IPS-15b (cell line): ENCODE data around the gene NT5DC2.
A peak's percentile ranks its signal among the peaks of the same experiment; 100 is the strongest.

Experiments used
- H3K27me3 ChIP-seq: one replicate; pipeline ENCODE4 v1.6.1; 2013; ENCODE audit warnings: low read length; ENCODE audit not compliant: control insufficient read depth, insufficient read depth
- H3K36me3 ChIP-seq: one replicate; pipeline ENCODE4 v1.6.1; 2013; ENCODE audit warnings: low read length; ENCODE audit not compliant: control insufficient read depth, insufficient read depth
- H3K4me1 ChIP-seq: one replicate; pipeline ENCODE4 v1.6.1; 2013; ENCODE audit warnings: mild to moderate bottlenecking, low read length; ENCODE audit not compliant: control insufficient read depth, insufficient read depth
- H3K4me3 ChIP-seq: one replicate; pipeline ENCODE4 v1.5.1; 2013; ENCODE audit warnings: low read depth, low read length
- H3K9ac ChIP-seq: one replicate; pipeline ENCODE4 v1.6.1; 2013; ENCODE audit warnings: low read depth, mild to moderate bottlenecking, low read length
- H3K9me3 ChIP-seq: one replicate; pipeline ENCODE4 v1.6.1; 2013; ENCODE audit warnings: mild to moderate bottlenecking, low read length; ENCODE audit not compliant: control insufficient read depth, insufficient read depth

NT5DC2 gene

DNA sequence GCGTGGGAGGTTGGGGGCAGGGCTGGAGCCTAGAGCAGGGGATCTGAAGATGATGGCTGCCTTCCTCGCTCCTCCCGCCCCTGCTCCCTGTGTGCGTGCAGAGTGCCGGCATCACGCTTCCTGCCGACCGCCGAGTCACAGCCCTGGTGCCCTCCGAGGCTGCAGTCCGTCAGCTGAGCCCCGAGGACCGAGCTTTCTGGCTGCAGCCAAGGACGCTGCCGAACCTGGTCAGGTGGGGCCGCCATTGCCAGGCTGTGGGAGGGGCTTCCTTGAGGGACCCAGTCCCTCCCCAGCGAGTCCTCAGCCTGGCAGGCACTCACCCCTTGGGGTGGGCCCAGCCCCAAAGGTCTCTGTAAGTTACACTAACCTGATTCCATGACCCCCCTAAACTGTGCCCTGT, 20.9 kb downstream of the NT5DC2 start:
- Histone ChIP-seq H3K4me3 (no peak overlapping the region), H3K9me3 (no peaks in the 10 kb centered on the region), H3K9ac (no peak overlapping the region), H3K27me3 (peaks cover 2% of the 10 kb centered on the region), H3K36me3 (no peaks in the 10 kb centered on the region), H3K4me1 (no peaks in the 10 kb centered on the region)

DNA sequence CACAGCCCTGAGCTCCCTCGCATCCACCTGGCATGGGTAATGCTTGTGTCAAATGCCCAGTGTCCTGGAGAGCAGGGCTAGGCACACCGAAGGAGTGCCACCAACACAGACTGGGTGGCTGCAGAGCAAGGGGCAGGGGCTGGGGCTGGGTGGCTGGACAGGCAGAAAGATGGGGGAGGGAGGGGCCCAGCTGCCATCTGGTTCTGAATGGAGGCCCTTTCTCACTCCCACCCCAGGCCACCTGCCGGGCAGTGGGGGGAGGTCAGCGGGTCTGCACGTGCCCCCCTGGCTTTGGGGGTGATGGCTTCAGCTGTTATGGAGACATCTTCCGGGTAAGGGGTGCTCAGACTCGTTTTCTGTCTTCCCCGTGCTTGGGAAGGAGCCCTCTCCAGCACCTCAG, 21.6 kb downstream of the NT5DC2 start:
- H3K4me3 ChIP-seq = no peak overlapping the region
- H3K4me1 ChIP-seq = no peaks in the 10 kb centered on the region
- H3K9me3 ChIP-seq = no peaks in the 10 kb centered on the region
- no peaks in the 10 kb centered on the region for H3K27me3 ChIP-seq
- H3K36me3 ChIP-seq = no peaks in the 10 kb centered on the region
- no peak overlapping the region for H3K9ac ChIP-seq

DNA sequence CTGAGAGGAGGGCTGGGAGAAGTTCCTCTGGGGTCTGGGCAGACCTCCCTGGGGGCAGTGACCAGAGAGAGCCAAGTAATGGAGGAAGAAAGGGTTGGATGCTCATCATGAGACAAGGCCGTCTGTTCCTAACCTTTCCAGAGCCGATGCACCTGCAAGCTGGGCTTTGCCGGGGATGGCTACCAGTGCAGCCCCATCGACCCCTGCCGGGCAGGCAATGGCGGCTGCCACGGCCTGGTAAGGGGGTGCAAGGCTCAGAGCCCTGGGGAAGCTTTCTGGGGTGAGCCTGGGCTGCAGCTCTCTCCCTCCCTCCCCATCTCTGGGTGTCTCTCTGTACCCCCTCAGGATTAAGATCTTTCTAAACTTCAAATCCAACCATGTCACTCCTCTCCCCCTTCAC, 22.1 kb downstream of the NT5DC2 start:
- H3K9me3 ChIP-seq = no peaks in the 10 kb centered on the region
- H3K36me3 ChIP-seq = no peaks in the 10 kb centered on the region
- no peak overlapping the region for H3K9ac ChIP-seq
- no peaks in the 10 kb centered on the region for H3K4me1 ChIP-seq
- H3K4me3 ChIP-seq = no peak overlapping the region
- H3K27me3 ChIP-seq = no peaks in the 10 kb centered on the region

DNA sequence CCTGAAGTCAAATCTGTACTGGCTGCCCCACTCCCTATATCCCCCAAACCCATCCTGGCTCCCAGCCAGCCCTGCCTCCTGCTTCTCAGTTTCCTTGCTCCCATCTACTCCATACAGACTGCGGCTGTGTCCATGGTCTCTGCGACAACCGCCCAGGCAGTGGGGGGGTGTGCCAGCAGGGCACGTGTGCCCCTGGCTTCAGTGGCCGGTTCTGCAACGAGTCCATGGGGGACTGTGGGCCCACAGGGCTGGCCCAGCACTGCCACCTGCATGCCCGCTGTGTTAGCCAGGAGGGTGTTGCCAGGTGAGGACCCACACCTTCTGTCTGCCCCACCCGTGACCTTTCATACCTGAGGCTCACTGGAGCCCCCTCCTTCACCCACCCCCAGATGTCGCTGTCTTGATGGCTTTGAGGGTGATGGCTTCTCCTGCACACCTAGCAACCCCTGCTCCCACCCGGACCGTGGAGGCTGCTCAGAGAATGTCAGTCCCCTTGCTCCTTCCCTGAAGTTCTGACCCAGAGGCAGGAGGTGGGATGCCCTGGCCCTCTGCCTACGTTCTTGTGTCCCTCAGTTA, 23.8 kb downstream of the NT5DC2 start:
- no peaks in the 10 kb centered on the region for H3K27me3 ChIP-seq
- H3K4me3 ChIP-seq = no peak overlapping the region
- H3K9ac ChIP-seq = no peak overlapping the region
- H3K36me3 ChIP-seq = no peaks in the 10 kb centered on the region
- no peaks in the 10 kb centered on the region for H3K9me3 ChIP-seq
- H3K4me1 ChIP-seq = no peaks in the 10 kb centered on the region

DNA sequence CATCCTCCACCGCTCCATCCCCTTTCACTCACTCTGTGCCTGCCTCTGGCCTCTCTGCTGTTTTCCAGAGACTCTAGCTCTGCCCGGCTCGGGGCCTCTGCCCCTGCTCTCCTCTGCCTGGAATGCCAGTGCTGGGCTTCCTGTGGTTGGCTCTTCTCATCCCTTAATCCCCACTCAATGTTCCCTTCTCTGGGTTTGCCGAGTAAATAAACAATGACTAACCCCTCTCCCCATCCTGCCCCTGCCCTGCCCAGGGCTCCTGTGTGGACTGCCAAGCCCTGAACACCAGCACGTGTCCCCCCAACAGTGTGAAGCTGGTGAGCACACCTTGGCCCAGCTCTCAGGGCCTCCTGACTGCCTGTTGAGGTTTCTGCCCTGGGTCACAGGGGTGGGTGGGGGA, 26.3 kb downstream of the NT5DC2 start:
- H3K36me3 ChIP-seq = no peaks in the 10 kb centered on the region
- H3K9ac ChIP-seq = no peak overlapping the region
- no peak overlapping the region for H3K4me3 ChIP-seq
- no peaks in the 10 kb centered on the region for H3K4me1 ChIP-seq
- no peaks in the 10 kb centered on the region for H3K9me3 ChIP-seq
- H3K27me3 ChIP-seq = no peaks in the 10 kb centered on the region

DNA sequence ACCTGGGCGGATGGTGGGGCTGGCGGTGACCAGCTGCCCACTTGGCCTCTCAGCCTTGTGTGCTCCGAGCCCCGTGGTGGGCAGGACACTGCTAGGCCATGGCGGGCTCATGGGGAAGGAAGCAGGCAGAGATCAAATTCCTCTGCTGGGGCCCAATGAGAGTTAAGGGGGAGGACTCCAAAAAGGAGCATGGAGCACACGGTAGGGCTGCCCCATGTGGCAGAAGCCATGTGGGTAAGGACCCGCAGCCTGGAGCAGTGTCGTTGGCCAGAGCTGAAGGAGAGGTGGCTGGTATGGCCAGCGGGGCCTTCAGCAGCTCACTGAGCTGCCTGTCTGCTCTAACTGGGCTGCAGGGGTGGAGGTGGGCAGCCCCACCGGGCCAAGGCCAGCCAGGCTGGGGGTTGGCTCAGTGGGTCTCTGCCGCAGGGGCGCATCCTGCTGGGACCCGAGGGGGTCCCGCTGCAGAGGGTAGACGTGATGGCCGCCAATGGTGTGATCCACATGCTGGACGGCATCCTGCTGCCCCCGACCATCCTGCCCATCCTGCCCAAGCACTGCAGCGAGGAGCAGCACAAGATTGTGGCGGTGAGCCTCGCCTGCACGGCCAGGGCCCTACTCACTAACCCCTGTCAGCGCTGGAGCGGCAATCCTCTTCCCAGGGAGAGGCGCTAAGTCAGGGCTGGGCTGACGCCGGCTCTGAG, 27.2 kb downstream of the NT5DC2 start:
- Histone ChIP-seq H3K9me3 (no peaks in the 10 kb centered on the region), H3K4me3 (no peak overlapping the region), H3K4me1 (no peaks in the 10 kb centered on the region), H3K9ac (no peak overlapping the region), H3K36me3 (no peaks in the 10 kb centered on the region), H3K27me3 (no peaks in the 10 kb centered on the region)

DNA sequence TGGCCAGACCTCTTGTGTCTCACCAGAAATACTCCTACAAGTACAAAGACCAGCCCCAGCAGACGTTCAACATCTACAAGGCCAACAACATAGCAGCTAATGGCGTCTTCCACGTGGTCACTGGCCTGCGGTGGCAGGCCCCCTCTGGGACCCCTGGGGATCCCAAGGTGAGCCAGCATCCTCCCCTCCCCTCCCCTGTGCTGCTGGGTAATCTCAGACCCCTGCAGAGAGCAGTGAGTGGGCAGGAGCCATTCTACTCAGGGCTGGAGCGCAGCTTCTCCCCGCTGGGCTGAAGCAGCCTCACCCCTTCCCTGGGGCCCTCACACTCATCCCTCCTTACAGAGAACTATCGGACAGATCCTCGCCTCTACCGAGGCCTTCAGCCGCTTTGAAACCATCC, 28.7 kb downstream of the NT5DC2 start:
- H3K9ac ChIP-seq = no peak overlapping the region
- no peaks in the 10 kb centered on the region for H3K9me3 ChIP-seq
- H3K4me1 ChIP-seq = no peaks in the 10 kb centered on the region
- no peaks in the 10 kb centered on the region for H3K27me3 ChIP-seq
- no peaks in the 10 kb centered on the region for H3K36me3 ChIP-seq
- no peak overlapping the region for H3K4me3 ChIP-seq

DNA sequence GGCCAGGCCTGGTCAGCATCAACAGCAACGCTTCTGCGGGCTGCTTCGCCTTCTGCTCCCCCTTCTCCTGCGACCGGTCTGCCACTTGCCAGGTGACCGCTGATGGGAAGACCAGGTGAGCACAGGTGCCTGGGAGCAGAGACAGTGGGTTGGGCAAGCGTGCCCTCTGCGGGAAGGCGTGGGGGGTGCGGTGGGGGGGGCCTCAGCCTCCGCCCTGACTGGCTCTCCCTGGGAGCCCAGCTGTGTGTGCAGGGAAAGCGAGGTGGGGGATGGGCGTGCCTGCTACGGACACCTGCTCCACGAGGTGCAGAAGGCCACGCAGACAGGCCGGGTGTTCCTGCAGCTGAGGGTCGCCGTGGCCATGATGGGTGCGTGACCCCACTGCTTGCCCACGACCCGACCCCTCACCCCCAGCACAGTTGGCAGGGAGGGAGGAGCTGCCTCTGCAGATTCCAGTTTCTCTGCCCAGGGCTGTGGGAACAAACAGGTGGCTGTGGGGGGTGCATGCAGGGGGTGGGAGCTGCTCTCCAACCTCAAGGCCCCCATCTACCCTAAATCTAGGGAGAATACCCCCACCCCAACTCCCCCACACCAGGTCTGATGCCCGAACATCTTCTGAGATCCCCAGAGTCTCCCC, 29.8 kb downstream of the NT5DC2 start:
- no peaks in the 10 kb centered on the region for H3K9me3 ChIP-seq
- H3K27me3 ChIP-seq = no peaks in the 10 kb centered on the region
- no peaks in the 10 kb centered on the region for H3K4me1 ChIP-seq
- no peak overlapping the region for H3K4me3 ChIP-seq
- no peaks in the 10 kb centered on the region for H3K36me3 ChIP-seq
- H3K9ac ChIP-seq = no peak overlapping the region

DNA sequence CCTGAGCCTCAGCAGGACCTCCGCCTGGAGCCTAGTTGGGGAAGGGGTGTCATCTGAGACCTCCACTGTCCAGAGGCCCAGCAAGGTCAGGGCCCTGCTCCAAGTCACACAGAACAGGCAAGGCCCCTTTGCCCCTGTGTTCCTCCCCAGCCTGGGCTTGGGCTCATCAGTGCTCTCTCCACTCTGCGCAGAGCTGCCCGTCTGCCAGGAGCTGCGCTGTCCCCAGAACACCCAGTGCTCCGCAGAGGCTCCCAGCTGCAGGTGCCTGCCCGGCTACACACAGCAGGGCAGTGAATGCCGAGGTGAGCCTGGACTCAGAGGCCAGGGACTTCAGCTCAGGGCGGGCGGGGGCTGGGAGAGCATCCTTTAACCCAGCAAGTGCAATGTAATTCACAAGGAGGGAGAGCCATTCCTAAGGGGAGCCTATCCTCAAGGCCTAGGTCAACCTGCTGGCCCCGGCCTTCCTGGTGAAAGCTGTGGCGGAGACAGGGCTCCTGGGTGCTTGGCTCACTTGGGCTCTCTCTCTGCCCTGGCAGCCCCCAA, 30.8 kb downstream of the NT5DC2 start:
- Histone ChIP-seq H3K36me3 (no peaks in the 10 kb centered on the region), H3K9ac (peak overlapping the region; percentile 8), H3K4me1 (no peaks in the 10 kb centered on the region), H3K9me3 (no peaks in the 10 kb centered on the region), H3K4me3 (no peak overlapping the region), H3K27me3 (no peaks in the 10 kb centered on the region)

DNA sequence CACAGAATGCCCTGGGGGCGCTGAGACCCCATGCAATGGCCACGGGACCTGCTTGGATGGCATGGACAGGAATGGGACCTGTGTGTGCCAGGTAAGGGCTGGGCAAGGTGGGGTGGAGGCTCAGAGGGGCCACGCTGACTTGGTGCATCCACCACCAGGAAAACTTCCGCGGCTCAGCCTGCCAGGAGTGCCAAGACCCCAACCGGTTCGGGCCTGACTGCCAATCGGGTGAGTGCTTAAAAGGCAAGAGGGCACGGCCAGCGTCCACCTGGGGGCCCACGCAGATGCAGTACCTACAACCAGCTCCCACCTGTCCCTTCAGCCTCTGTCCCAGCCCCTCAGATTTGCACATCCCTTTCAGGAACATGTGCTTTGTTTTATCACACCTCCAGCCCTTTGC, 31.7 kb downstream of the NT5DC2 start:
- Histone ChIP-seq H3K9ac (no peak overlapping the region), H3K27me3 (no peaks in the 10 kb centered on the region), H3K36me3 (no peaks in the 10 kb centered on the region), H3K9me3 (no peaks in the 10 kb centered on the region), H3K4me1 (no peaks in the 10 kb centered on the region), H3K4me3 (no peak overlapping the region)

DNA sequence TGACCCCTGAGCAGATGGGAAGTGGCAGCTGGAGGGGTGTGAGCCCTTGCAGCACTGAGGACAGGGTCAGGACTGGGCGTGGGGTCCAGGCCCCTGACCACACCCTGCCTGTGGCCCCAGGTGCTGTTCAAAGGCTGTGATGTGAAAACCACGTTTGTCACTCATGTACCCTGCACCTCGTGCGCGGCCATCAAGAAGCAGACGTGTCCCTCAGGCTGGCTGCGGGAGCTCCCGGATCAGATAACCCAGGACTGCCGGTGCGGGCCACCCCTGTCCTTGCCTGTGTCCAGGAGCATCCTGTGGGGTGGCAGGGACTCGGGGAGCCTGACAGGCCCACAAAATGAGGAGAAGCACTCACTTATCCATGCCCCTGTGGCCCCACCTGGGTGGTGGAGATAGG, 32.6 kb downstream of the NT5DC2 start:
- H3K4me3 ChIP-seq = no peak overlapping the region
- H3K27me3 ChIP-seq = no peaks in the 10 kb centered on the region
- H3K36me3 ChIP-seq = no peaks in the 10 kb centered on the region
- no peaks in the 10 kb centered on the region for H3K9me3 ChIP-seq
- H3K9ac ChIP-seq = no peak overlapping the region
- H3K4me1 ChIP-seq = no peaks in the 10 kb centered on the region
